NCI-H2107 treated with DMSO at 0.1 percent for 48 hours (cell line): ENCODE results near the gene POLR1C.
A peak's percentile ranks its signal among the peaks of the same experiment; 100 is the strongest.
"Not testable (repeated sequence)": the region's sequence is repeated elsewhere in the genome, so short reads cannot be mapped to it uniquely, and the experiment has no call there.

Experiments used
- DNase-seq: peaks from one replicate; lab custom pipeline; 2025; ENCODE audit not compliant: unreplicated experiment; lab: John Stamatoyannopoulos, UW

The POLR1C gene

DNA sequence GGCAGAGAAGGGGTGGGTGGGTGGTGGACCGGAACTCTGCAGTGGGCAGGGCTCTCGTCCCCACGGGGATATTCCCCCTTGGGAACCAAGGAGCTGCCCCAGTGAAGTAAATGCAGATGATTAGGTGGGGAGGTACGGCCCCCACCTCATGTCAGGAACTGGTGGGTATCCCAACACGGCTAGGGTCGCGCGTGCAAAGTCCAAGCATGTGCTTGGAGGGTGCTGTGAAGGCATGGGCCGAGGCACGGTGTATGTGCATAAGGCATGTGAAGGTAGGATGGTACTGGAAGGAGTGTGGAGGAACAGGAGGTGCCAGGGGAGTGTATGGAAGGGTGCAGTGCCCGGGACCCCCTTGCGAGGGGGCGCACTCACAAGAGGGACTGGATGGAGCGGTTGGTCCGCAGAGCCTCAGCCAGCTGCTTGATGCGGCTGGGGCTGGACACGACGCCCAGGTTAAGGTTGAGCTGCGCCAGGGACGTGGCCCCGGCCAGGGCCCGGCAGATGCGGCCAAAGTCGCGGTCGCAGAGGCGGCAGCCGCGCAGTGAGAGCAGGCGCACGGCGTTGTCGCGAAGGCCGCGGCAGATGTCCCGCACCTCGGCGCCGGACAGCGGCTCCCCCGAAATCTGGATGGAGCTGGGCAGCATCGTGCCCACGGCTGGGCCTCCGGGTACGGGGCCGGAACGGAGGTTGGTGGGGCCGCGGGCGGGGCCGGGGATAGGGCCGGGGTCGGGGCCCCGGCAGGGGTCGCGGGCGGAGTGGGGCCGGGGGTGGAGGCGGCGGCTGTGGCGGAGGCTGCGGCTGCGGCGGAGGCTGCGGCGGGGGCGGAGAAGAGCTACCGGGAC is 7.5 kb upstream of the POLR1C start:
- DNase-seq: no peak

DNA sequence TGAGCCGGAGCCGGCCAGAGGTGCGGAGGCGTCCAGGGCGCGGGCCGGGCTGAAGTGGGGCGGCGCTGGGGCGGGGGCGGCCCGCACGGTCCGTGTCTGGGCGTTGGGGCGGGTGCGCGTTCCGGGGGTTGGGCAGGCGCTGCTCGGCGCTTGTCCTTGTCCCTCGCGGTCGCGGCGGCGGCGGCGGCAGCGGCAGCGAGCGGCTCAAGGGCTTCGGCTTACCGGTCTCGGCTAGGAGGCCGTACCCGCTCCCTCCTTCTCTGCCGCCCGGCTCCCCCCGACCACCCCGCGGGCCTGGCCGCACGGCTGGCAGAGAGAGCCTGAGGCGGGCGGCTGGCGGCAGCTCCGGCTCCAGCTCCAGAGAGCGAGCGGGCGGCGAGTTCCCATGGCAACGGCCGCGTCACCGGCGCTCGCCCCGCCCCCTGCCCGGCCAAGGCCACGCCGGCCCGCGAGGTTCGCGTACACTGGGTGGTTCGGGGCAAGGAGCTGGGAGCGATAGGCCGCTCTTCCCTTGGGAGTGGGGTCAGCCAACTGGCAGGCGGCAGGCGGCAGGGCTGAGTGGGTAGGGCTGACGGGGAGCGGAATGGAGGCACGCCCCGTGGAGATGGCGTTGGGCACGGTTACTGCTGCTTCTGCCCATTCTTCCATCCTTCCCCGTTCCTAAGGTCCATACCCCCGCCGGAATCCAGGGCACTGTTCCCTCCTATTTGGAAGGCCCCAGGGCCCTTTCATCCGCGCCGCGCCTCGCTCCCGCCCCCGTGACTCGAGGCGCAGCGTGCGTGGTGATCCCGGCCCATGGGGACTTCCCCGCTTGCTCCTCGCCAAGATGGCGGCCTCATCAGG is 6.7 kb upstream of the POLR1C start, which contains the start of gene LRRC73:
Gene LRRC73, minus strand, starts transcription at position 363 of the 843 bp plus-strand sequence. CDS start 561 bp downstream, outside the sequence.
- no peak for DNase-seq

DNA sequence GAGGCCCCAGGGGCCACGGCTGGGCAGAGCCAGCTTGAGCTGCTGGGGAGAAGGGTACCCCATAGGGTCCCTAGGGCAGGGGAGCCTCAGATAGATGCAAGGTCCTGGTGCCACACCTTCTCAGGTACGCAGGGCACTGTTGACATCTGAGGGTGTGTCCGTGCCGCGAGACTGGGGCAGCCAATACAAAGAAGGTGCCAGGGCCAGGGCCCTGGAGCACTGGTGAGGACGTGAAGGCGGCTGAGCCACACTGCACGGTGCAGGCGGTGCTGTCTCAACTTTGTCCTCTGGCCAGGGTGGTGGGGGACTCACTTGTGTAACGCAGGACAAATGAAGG is 6.1 kb upstream of the POLR1C start:
- DNase-seq: no peak

DNA sequence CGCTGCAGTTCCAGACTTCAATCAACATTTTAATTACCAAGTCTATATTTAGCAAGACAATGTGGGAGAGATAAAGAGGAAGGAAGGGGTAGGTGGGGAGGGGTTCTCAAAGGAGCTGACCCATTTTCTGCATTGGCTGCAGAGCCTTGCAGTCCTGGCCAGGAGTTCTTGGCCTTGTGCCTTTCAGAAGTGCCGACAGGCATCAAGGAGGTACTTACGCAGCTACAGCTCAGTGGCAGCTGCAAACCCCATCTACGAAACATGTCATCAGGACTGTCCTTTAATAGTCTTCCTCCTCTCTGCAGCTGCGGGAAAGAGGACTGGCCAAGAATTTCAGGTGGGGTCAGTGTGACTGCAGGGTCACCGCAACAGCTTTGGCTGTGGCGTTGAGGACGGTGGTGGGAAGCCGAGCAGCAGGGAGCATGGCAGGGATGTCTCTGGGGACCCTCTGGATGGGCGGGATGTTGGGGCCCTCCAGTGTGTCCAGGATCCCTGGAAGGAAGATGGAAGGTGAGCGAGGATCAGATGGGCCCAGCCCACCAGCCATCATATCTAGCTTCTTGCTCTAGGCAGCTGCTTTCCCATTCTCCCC is 5.0 kb upstream of the POLR1C start:
- no peak for DNase-seq

DNA sequence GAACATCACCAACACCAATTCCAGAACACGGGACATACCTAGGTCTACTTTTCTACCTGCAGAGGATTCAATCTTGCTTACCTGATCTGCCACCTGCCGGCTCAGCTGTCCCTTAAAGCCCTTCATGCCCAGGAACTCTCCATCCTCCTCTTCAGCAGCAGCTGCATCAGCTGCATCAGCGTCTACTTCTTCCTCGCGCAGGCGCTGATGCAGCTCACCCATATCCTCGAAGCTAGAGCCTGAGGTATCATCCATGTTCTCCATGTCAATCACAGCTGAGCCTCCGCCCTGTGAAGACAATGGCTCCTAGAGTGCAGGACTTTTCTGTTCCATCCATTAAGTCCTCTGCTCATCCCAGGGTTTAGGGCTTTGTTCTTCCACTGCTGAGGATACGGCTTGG is 1.1 kb upstream of the POLR1C start:
- no peak for DNase-seq

DNA sequence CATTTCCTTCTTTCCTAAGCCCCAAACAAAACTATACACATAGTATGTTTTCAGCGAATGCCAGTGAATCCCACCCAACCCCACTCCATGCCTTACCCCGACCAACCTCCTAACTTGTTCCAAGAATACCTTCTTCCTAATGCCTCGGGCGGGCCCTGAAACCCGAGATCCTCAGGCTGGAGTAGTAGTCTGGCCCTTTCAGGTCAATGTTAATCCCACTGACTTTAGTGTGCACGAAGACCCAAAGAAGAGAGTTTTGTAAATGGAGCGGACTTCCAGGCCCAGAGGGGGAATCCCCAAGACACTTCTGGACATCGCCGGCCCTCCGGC is 557 bp upstream of the POLR1C start:
- DNase-seq: no peak

DNA sequence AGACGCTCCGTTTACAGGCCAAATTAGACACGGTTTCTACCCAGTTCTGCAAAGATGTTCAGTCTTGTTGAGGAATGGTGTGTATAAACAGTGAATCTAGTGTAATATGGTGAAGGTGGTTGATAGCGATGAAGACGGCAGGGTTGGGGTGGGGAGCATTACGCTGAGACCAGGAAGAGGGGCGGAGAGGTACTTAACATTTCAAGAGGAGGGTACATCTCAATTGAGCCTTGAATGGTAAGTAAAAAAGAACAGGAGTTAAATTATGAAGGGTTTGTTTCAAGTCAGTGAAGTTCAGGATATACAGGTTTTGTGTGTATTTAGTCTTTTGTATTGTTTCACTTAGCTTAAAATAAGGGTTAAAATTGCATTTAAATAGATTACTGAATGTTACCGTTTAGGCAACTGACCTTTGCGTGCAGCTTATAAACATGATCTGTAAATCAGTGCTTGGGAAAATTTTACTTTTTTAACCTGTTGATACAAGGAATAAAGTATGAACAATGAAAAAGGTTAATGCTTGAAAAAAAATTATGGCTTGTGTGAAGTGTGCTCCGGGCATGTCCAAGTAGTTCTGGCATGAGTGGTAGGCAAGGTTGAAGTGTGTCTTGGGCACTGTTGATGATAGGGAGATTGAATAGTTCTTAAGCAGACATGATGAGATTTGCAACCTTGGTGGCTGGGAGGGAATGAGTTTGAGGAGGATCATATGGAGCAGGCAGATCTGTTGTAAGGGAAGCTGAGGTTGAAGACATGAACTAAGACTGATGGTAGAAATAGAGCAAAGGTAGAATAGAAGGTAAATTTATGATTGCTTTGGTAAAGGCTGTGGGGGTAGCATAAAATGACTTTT is 842 bp downstream of the POLR1C start:
- DNase-seq: no peak

DNA sequence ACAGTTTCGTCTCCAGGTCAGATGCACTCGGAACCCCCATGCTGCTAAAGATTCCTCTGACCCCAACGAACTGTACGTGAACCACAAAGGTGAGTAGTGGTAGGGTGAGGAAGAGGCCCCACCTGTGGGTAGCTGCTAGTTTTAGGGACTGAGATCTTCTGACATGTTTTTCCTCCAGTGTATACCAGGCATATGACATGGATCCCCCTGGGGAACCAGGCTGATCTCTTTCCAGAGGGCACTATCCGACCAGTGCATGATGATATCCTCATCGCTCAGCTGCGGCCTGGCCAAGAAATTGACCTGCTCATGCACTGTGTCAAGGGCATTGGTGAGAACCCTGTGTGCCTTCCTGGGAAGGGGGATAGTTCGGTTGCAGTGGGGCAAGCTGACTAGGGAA is 3.2 kb downstream of the POLR1C start:
- no peak for DNase-seq

DNA sequence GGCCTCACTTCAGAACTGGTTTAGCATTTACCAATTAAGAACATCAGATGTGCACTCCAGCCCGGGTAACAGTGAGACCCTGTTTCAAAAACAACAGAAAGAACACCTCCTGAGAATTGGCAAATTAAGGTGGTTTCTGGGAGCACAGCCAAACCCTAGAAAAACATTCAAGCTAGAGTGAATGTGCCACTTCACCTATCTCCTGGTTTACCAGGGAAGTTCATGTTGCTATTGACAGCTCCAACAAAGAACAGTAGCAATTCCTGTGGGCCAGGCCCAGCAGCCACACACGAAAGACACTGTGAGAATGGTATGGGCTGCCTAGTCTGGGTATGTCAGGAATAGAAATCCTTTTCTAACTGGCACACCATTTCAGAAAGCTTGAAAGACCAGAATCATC is 4.9 kb downstream of the POLR1C start:
- peak; percentile 37 for DNase-seq

DNA sequence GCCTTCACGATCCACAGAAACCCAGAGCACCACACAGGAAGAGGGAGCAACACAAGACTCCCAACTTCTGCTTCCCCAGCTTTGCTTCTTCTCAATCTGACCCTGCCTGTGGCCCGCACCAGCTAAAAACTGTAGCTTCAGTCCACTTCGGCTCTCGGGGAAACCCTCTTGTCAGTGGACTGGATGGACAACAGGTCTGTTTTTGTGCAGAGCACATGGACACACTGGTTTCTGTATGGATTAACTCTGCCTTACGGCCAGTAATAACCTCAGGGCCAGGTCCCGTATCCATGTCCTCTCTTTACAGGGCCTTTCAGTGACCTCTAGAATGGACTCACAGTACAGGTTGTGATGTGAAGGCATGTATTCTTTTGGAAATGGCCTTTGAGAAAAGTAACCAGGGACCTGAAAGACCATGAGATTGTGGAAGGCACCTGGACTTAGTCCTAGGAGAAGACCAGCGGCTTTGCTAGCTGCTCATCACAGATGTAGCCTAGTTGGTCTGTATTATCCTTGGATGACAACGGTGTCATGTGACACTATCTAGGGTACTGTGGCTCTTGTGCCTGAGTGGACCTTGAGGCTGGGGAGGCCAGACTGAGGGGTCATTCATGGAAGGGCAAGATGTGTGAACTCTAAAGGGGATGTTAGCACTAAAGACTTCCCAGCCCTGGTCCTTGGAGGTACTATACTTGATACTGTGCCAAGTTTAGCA is 5.8 kb downstream of the POLR1C start:
- DNase-seq: no peak

DNA sequence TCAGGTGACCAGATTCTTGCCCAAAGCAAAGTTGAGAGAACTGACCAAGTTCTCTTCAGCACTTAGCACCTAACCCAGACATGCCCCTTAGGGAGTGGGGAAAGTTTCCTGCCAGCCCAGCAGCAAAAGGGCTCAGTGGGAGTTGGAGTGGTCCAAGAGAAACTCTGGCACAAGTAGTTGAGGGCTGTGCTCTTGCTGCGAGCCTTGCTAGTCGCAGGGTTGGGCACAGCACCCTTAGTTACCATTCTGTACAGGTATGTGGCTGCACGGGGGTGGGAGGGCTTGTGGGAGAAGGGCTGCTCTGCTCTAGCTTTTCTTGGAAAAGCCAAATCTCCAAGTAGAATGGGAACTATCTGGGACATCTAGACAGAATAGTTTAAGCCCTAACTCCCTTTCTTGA is 6.4 kb downstream of the POLR1C start:
- no peak for DNase-seq

DNA sequence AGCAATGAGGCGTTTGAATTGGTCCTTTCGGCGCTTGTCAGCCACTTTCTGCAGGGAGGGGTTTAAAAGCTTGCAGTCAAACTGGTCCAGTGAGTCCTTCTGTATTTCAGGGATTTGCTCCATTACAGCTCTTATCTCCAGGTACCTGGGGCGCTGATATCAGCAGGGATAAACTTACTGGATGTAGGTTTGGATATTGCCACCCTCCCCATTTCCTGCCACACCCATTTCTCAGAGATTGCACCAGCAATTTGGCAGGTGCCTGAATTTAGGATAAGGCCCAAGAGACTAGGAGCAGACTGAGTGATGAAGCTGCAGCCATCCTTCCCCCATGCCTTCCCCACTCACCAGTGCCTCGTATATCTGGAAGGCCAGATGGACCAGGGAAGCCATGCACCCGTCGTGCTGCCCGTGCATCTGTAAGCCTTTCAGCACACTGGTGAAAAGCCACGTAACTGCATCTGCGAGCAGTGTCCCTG is 7.6 kb downstream of the POLR1C start:
- no peak for DNase-seq

DNA sequence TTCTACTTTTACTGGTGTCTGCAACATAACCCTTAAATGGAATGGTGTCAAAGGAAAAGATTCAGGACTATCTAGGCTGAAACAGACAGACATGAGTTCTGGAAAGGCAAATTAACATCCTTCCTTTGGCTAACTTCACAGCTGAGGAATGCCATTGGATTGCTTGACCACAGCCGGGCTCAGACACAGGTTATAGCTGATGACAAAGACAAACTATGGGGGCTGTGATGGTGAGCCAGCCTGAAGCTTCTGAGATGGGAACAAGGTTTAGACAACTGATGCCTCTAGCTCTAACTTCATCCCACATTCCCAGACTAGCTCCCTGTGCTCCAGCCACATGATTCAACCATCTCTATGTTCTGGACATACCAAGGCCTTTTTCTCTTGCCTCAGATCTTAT is 15.3 kb downstream of the POLR1C start:
- DNase-seq: no peak

DNA sequence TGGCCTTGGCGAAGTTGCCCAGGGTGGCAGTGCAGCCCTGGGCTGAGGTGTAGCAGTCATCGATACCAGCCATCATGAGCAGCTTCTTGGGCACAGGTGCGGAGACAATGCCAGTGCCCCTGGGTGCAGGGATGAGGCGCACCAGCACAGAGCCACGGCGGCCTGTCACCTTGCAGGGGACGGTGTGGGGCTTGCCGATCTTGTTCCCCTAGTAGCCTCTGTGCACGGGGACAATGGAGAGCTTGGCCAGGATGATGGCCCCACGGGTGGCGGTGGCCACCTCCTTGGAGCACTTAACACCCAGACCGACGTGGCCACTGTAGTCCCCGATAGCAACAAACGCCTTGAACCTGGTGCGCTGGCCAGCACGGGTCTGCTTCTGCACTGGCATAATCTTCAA is 22.1 kb downstream of the POLR1C start:
- DNase-seq: not testable (repeated sequence)

DNA sequence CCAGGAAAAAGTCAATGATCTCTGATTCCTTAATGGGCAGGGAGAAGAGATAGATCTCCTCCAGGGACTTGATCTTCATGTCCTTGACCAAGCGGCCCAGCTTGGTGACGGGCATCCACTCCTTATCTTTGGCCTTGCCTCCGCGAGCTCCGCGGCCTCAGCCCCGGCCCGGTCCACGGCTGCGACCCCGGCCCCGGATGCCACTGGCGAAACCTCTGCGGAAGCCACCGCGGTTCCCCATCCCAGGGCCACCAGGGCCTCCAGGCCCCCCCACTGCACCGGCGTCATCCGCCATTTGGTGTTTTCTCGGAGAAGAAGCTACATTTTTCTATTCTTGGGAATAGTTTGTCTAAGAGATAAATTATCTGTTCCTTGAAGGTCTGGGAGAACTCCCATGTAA is 22.5 kb downstream of the POLR1C start:
- not testable (repeated sequence) for DNase-seq

DNA sequence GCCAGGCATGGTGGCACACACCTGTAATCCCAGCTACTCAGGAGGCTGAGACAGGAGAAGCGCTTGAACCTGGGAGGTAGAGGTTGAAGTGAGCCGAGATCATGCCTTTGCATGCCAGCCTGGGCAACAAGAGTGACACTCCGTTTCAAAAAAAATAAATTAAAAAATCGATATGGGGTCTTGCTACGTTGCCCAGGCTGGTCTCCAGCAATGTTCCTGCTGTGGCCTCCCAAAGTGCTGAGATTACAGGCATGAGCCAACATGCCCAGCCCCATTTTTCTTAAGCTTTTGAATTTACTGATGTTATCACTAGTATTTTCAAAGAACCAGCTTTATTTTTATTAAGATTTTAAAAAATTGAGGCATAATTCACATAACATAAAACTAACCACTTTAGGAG is 23.6 kb downstream of the POLR1C start:
- DNase-seq: no peak

DNA sequence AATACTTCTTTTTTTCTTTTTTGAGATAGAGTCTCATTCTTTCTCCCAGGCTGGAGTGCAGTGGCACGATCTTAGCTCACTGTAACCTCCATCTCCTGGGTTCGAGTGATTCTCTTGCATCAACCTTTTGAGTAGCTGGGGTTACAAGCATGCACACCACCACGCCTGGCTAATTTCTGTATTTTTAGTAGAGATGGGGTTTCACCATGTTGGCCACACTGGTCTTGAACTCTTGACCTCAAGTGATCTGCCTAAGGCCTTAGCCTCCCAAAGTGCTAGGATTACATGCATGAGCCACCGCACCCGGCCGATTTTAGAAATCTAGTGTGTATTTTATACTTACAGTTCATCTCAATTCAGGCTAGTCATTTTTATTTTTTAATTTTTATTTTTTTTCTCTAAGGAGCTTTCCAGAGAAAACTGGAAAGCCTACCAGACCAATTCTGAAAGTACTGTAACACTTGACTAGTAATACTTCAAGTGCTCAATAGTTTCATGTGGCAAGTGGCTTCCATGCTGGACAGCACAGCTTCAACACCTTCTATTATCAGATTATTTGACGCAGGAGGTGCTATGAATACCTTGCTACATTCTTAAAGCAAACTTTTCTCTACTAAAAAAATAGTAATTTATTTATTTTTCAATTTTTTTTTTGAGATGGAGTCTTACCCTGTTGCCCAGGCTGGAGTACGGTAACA is 25.0 kb downstream of the POLR1C start:
- DNase-seq: no peak

DNA sequence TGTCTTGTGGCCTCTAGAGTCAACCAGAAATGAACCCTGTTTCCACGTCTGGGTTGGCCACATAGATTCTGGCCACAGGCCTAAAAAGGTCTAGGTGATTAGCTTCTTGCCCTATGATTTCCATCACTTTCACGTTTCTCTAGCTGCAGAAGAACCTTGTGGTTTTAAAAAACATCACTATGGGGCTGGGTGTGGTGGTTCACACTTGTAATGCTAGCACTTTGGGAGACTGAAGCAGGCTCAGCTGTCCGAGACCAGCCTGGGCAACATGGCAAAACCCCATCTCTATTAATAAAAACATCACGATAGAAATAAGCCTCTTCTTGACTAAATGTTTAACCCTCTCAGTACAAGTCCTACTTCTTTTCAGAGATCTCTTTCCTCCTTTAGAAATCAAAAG is 27.6 kb downstream of the POLR1C start:
- DNase-seq: no peak

DNA sequence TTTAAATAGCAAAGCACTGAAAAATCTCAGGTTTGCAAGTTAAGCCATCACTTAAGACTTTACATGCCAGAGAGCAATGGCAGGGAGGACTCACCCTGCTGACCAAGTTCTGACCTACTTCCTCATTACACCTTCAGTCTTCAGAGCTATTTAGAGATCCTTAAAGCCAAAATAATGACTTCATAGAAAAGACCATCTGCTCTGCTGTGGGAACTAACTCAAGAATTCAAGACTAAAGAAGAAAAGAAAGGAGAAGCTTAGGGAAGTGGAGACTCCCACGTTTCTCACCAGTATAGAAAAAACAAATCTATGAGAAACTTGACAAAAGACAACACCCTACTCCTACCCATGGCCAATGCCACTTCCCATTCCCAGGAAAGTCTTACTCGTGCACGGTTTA is 30.3 kb downstream of the POLR1C start:
- DNase-seq: no peak

DNA sequence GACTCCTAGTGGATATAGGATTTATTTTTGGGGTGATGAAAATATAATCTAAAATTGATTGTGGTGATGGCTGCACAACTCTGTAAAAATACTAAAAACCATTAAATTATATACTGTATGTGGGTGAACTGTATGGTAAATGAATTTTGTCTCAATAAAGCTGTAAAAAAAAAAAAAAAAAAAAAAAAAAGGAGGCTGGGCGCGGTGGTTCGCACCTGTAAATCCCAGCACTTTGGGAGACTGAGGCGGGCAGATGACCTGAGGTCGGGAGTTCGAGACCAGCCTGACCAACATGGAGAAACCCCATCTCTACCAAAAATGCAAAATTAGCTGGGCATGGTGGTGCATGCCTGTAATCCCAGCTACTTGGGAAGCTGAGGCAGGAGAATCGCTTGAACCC is 40.7 kb downstream of the POLR1C start:
- DNase-seq: not testable (repeated sequence)
